ENCODE data around the gene CBR1.

DNA sequence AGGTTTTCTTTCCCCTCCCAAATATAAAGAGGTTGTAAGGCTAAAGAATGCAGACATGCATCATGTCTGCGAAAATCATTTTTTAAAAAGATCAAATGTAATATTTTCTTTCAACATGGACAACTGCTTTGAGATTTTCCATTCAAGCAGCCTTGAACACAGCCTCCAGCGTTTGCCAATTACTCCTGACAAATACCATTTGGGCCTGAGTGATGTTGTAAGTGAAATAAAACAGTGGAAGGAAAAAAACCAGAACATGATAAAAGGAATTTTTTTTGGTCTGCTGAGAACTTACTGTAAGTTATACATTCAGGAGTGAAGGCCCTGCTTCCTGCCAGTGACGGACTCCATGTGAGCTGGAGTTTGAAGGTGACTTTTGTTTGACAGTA lies 46.7 kb upstream of the CBR1 start:
- no peak for TF ChIP-seq POLR2A (IDR thresholded peaks at IDR 0.05; ENCODE audit: low read depth)
- TF ChIP-seq, protein P1, sequence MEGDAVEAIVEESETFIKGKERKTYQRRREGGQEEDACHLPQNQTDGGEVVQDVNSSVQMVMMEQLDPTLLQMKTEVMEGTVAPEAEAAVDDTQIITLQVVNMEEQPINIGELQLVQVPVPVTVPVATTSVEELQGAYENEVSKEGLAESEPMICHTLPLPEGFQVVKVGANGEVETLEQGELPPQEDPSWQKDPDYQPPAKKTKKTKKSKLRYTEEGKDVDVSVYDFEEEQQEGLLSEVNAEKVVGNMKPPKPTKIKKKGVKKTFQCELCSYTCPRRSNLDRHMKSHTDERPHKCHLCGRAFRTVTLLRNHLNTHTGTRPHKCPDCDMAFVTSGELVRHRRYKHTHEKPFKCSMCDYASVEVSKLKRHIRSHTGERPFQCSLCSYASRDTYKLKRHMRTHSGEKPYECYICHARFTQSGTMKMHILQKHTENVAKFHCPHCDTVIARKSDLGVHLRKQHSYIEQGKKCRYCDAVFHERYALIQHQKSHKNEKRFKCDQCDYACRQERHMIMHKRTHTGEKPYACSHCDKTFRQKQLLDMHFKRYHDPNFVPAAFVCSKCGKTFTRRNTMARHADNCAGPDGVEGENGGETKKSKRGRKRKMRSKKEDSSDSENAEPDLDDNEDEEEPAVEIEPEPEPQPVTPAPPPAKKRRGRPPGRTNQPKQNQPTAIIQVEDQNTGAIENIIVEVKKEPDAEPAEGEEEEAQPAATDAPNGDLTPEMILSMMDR (IDR thresholded peaks at IDR 0.05): no peak
- TF ChIP-seq POLR2AphosphoS5 (IDR thresholded peaks at IDR 0.05): no peak
- no peak for TF ChIP-seq EP300 (IDR thresholded peaks at IDR 0.05)
